Pancreas (tissue), 10 donors: Measurements from ENCODE around the gene OR2AK2. TPM values are rescaled to one million over a fixed set of nuclear protein-coding genes. Genes with fewer than 3 reads are reported as not detected.
"Not testable (repeated sequence)": the region's sequence is repeated elsewhere in the genome, so short reads cannot be mapped to it uniquely, and the experiment has no call there.

Source experiments
- ATAC-seq, 4 donors: fragments of 200-7000 bp; cut with Tn5 transposase; one replicate each; pipeline versions ENCODE4 v1.8.0 to v1.9.1; 2020; ENCODE audit warnings: mild to moderate bottlenecking in 4 of 4, moderate library complexity in 4 of 4
- DNase-seq, 6 donors: peaks; one replicate each; pipeline ENCODE4 v3.0.0-alpha.2; 2020
- FAIRE-seq: peaks from 2 replicates; lab custom pipeline; 2012; peaks lifted over from hg19 to GRCh38; lab: Jason Lieb, UNC
- H3K27ac ChIP-seq, 4 donors: fragments of 200-600 bp; sonication (generic); 1 replicate in 3 of 4; 2 replicates in 1 of 4; pipeline versions ENCODE4 v1.5.0 to v1.8.0; 2020
- H3K27me3 ChIP-seq, 4 donors: fragments of 200-600 bp; one replicate each; pipeline ENCODE4 v1.8.0; 2021
- H3K36me3 ChIP-seq, 3 donors: fragments of 200-600 bp; sonication (generic) in 1 of 3; one replicate each; pipeline versions ENCODE4 v1.5.0 to v1.8.0; 2020 to 2021
- H3K4me1 ChIP-seq, 3 donors: fragments of 200-600 bp; one replicate each; pipeline ENCODE4 v1.8.0; 2021
- H3K4me3 ChIP-seq, 4 donors: fragments of 200-600 bp; sonication (generic) in 2 of 4; one replicate each; pipeline versions ENCODE4 v1.5.0 to v1.8.0; 2020 to 2021
- H3K9me3 ChIP-seq, 4 donors: fragments of 200-600 bp; one replicate each; pipeline ENCODE4 v1.8.0; 2021
- WGBS, 2 donors: extraction: QIAGEN DNeasy Blood & Tissue Kit; methylation state at CpG; one replicate each; pipeline ENCODE4 v1.1.7; 2013; 5-methylcytosine and 5-hydroxymethylcytosine counted together
- intact Hi-C, 3 donors: fragments of 100-400 bp; cut with DNase I; formaldehyde crosslinking; loops; one replicate each; pipeline versions ENCODE4 v1.11.1 to v1.14.2; 2022
- polyA plus RNA-seq, 2 donors: library from polyadenylated mRNA; stranded (reverse); fragments of 200-250 nt; gene quantifications; one replicate each; pipeline ENCODE4 v1.2.3, GENCODE V29; 2013
- total RNA-seq, 6 donors: library from RNA; stranded (reverse); fragmentation: NEBNext Ultra II Directional in 4 of 6; extraction: Animal tissue kit (Norgen Biotek cat#: 25700) in 4 of 6; gene quantifications; one replicate each; pipeline versions ENCODE4 v1.2.1 to v1.2.4, GENCODE V29; 2021 to 2023
- TF ChIP-seq, protein P1 (sequence below), 4 donors: fragments of 200-600 bp; sonication (generic) in 3 of 4; IDR thresholded peaks; one replicate each; pipeline versions ENCODE4 v1.5.0 to v1.8.0; 2021; ENCODE audit warnings: antibody characterized with exemption in 4 of 4
- donor health status: healthy with polysubstance abuse.
- donor health status: DM: no; HTN: no; CAD: no; lungs with moderate emphysema.
- donor health status: DM: no; HTN: no; CAD: no.
- donor health status: control.
- donor health status: control.
- donor health status: Bipolar disorder and iron deficiency.
- donor health status: DM: yes; HTN: yes; CAD: no.
- donor health status: DM: no; HTN: no; CAD: no.
- donor health status: DM: no; HTN: no; CAD: no.
- donor health status: DM: yes; HTN: yes; CAD: no.

Gene OR2AK2
- total and polyA plus RNA-seq, 8 donors: not detected

DNA sequence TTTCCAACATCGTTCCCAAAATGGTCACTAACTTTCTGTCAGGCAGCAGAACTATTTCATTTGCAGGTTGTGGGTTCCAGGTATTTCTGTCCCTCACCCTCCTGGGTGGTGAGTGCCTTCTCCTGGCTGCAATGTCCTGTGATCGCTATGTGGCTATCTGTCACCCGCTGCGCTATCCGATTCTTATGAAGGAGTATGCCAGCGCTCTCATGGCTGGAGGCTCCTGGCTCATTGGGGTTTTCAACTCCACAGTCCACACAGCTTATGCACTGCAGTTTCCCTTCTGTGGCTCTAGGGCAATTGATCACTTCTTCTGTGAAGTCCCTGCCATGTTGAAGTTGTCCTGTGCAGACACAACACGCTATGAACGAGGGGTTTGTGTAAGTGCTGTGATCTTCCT, 31.0 kb upstream of the OR2AK2 start:
- Histone ChIP-seq H3K36me3 (no peaks in the 10 kb centered on the region), H3K4me1 (no peaks in the 10 kb centered on the region), H3K9me3 (no peaks in the 10 kb centered on the region), H3K4me3 (no peak overlapping the region), H3K27me3 (no peaks in the 10 kb centered on the region), H3K27ac (no peak overlapping the region)
- ATAC-seq (no peak), DNase-seq (no peak), FAIRE-seq (no peak)
- WGBS, 2 donors: 84 to 91% methylated on average over 8 of the region's 8 CpGs
- TF ChIP-seq, protein P1, sequence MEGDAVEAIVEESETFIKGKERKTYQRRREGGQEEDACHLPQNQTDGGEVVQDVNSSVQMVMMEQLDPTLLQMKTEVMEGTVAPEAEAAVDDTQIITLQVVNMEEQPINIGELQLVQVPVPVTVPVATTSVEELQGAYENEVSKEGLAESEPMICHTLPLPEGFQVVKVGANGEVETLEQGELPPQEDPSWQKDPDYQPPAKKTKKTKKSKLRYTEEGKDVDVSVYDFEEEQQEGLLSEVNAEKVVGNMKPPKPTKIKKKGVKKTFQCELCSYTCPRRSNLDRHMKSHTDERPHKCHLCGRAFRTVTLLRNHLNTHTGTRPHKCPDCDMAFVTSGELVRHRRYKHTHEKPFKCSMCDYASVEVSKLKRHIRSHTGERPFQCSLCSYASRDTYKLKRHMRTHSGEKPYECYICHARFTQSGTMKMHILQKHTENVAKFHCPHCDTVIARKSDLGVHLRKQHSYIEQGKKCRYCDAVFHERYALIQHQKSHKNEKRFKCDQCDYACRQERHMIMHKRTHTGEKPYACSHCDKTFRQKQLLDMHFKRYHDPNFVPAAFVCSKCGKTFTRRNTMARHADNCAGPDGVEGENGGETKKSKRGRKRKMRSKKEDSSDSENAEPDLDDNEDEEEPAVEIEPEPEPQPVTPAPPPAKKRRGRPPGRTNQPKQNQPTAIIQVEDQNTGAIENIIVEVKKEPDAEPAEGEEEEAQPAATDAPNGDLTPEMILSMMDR (IDR thresholded peaks at IDR 0.05): no peak
- intact Hi-C loops: no loop called here

DNA sequence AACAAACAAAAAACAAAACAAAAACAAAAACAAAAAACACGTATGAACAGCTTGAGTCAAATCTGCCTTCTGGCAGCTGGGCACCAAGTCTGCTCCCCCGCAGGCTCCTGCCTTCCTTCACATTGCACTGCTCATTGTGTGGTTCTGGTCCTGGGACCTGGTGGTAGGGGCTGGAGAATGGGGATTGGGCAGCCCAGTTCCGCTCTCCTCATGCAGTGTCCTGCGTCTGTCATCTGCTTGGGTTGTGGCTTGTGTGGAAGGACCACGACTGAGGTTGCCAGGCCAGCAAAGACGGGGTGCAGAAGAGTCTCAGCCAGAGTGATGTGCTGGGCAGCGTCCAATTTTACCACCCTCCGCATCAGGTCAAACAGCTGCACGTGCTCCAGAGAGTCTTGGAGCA, 29.3 kb upstream of the OR2AK2 start:
- WGBS, 2 donors: 83 to 92% methylated on average over 9 of the region's 9 CpGs
- H3K4me1 ChIP-seq: no peaks in the 10 kb centered on the region
- no peak overlapping the region for H3K4me3 ChIP-seq
- ATAC-seq (no peak), DNase-seq (no peak), FAIRE-seq (no peak)
- no peaks in the 10 kb centered on the region for H3K27me3 ChIP-seq
- no peaks in the 10 kb centered on the region for H3K36me3 ChIP-seq
- intact Hi-C loops: no loop called here
- TF ChIP-seq, protein P1 (IDR thresholded peaks at IDR 0.05): no peak
- no peaks in the 10 kb centered on the region for H3K9me3 ChIP-seq
- H3K27ac ChIP-seq: no peak overlapping the region

DNA sequence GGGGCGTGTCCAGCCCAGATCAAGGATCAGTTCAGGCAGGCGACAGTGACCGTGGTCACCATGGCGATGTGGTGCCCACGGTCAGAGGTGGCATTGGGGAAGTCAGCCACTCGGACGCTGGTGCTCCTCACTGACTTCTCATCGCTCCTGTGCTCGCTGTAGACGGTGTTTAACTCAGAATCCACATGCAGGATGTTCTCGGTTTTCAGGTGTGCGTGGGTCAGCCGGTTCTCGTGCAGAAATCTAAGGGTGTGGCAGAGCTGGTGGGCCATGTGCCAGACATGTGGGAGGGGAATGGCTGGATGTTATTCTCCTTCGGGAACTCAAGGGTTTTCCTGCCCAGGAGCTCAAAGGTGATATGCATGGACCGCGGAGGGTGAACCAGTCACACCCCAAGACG, 28.6 kb upstream of the OR2AK2 start:
- Histone ChIP-seq H3K9me3 (no peaks in the 10 kb centered on the region), H3K27me3 (no peaks in the 10 kb centered on the region), H3K36me3 (no peaks in the 10 kb centered on the region), H3K4me3 (no peak overlapping the region), H3K27ac (no peak overlapping the region), H3K4me1 (no peaks in the 10 kb centered on the region)
- 84 to 93% methylated on average over 18 of the region's 18 CpGs for WGBS, 2 donors
- peak in 2 of 6 donors; percentile 34 to 39 for DNase-seq
- TF ChIP-seq, protein P1 (IDR thresholded peaks at IDR 0.05): no peak
- FAIRE-seq: no peak
- ATAC-seq: no peak
- intact Hi-C loops: no loop called here

DNA sequence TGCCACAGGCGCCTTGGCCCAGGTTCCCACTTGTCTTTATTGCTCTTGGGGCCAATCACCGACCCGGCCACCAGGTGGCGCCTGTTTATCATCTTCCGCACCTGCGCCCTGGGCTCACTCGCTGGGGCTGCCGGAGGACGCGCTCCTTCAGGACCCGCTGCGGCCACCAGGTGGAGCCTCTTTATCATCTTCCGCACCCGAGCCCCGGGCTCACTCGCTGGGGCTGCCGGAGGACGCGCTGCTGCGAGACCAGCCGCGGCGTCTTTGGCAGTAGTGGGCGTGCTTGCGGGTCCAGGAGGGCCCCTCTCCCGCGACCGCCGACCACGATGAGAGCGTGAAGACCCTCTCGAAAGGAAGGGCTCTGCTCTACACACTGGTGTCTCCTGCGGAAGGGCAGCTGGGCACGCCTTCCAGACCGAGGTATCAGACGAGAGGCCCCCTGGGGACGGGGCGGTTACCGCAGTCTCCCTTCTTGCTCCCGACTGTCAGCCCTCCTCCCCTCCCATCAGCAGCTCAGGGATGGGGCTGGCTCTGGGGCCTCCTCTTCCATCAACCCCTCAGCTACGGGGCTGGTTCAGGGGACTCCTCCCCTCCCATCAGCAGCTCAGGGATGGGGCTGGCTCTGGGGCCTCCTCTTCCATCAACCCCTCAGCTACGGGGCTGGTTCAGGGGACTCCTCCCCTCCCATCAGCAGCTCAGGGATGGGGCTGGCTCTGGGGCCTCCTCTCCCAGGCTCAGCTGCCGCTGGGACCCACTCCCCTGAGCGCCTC, 27.9 kb upstream of the OR2AK2 start:
- peak overlapping the region in 1 of 4 donors; percentile 22 for H3K4me3 ChIP-seq
- FAIRE-seq, intact Hi-C loops, H3K9me3 ChIP-seq, H3K4me1 ChIP-seq, H3K27me3 ChIP-seq, H3K36me3 ChIP-seq, H3K27ac ChIP-seq: not testable (repeated sequence)
- peak in 5 of 6 donors; percentile 22 to 66 (median 45) for DNase-seq
- TF ChIP-seq, protein P1 (IDR thresholded peaks at IDR 0.05): peak in 2 of 4 donors; percentile 22 to 27
- 12 to 16% methylated on average over 43 to 44 of the region's 44 CpGs for WGBS, 2 donors
- ATAC-seq: peak in 3 of 4 donors; percentile 72 to 95 (median 91)

DNA sequence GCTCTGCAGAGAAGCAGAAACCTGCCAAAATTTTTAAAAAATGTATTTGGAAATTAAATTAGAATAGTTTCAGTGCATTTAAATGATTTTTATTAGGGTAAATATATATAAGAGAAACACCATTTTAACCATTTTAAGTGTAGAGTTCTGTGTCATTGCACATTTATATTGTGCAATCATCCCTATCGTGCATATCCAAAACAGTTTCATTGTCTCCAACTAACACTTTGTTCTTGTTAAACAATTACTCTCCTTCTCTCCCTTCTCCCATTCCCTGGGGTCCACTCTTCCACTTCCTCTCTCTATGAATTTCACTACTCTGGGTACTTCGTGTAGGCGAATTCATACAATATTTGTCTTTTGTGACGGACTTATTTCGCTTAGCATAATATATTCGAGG, 22.4 kb upstream of the OR2AK2 start:
- H3K27ac ChIP-seq: no peak overlapping the region
- intact Hi-C loops: no loop called here
- no peaks in the 10 kb centered on the region for H3K4me1 ChIP-seq
- no peaks in the 10 kb centered on the region for H3K9me3 ChIP-seq
- no peak overlapping the region for H3K4me3 ChIP-seq
- no peaks in the 10 kb centered on the region for H3K27me3 ChIP-seq
- WGBS, 2 donors: 56 to 75% methylated on average over 6 of the region's 6 CpGs
- TF ChIP-seq, protein P1 (IDR thresholded peaks at IDR 0.05): no peak
- ATAC-seq (no peak), FAIRE-seq (no peak), DNase-seq (no peak)
- H3K36me3 ChIP-seq: no peaks in the 10 kb centered on the region
